Esophagus mucosa (tissue), 1 donor: Measurements from ENCODE around the gene JAK3. TPM values are rescaled to one million over a fixed set of nuclear protein-coding genes. Genes with fewer than 3 reads are reported as not detected.
"Not testable (repeated sequence)": the region's sequence is repeated elsewhere in the genome, so short reads cannot be mapped to it uniquely, and the experiment has no call there.

ENCODE experiments used
- ATAC-seq: fragments of 200-7000 bp; cut with Tn5 transposase; one replicate; pipeline ENCODE4 v1.9.1; 2020
- total RNA-seq: library from RNA; stranded (reverse); gene quantifications from one replicate; pipeline ENCODE4 v1.2.4, GENCODE V29; 2023
- donor health status: DM: yes; HTN: yes; CAD: no.

JAK3 gene
- 2.0 TPM for total RNA-seq

GRCh38 chr19:17847538-17848366, at the start of gene JAK3:
JAK3 (minus strand) TSS chr19:17847982; CDS start chr19:17844417, 3,565 bp downstream.
- peak; percentile 36 for ATAC-seq

DNA sequence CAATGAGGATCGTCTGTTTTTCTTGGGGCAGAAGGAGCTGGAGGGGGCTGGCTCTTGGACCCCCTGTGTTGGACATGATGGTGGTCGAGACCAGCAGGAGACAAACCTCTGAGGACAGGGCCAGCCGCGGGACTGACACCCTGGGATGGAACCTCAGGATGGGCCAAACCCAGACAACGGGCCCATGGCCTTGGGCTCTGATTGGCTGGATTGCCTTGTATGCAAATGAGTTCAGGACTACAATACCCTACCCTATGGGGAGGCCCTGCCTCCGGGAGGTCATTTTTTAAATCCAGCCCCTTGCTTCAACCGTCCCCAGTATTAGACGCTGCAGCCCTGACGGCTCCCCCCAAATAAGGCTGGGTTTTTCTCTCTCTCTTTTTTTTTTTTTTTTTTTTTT, 46.0 kb upstream of the JAK3 start:
- ATAC-seq = no peak

DNA sequence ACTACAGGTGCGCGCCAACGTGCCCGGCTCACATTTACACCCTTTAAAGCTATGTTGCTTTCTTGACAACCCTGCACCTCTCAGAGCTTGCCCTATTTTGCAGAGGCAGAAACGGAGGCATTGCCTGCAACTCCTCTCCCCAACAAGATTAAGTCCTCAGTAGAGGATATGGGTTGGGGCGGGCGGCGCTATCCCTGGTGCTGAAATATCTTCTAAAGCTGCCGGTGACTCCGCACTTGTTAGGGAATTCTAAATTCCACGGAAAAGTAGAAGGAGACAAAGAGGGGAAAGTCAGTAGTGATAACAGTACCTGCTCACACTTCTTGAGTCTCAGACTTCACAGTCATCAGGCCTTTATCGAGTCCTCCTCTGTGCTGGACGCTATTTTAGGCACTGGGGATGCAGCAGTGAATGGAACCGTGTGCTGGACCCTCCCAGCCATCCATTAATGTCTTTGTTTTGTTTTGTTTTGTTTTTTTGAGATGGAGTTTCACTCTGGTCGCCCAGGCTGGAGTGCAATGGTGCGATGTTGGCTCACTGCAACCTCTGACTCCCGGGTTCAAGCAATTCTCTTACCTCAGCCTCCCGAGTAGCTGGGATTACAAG, 41.9 kb upstream of the JAK3 start:
- ATAC-seq = no peak

GRCh38 chr19:17888260-17888659, 40.5 kb upstream of the JAK3 start:
- no peak for ATAC-seq

DNA sequence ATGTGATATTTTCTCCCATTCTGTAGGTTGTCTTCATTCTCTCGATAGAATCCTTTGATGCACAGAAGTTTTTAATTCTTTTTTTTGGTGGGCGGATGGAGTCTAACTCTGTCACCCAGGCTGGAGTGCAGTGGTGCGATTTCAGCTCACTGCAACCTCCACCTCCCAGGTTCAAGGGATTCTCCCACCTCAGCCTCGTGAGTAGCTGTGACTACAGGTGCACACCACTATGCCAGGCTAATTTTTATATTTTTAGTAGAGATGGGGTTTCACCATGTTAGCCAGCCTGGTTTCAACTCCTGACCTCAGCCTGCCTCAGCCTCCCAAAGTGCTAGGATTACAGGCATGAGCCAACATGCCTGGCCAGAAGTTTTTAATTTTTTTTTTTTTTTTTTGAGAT, 39.4 kb upstream of the JAK3 start:
- ATAC-seq = not testable (repeated sequence)

- ATAC-seq = no peak
These were observed 38.7 kb upstream of the JAK3 start for GRCh38 chr19:17886515-17886914.

- ATAC-seq = no peak
These were observed 36.0 kb upstream of the JAK3 start for GRCh38 chr19:17883627-17884410.

- peak; percentile 18 for ATAC-seq
These were observed 33.9 kb upstream of the JAK3 start for GRCh38 chr19:17881701-17882100.

GRCh38 chr19:17879466-17879865, 31.7 kb upstream of the JAK3 start:
- peak; percentile 21 for ATAC-seq

- ATAC-seq = no peak
These were observed 29.9 kb upstream of the JAK3 start for GRCh38 chr19:17877696-17878095.

- no peak for ATAC-seq
These were observed 27.0 kb upstream of the JAK3 start for GRCh38 chr19:17874758-17875135.

GRCh38 chr19:17873786-17874757, 26.3 kb upstream of the JAK3 start:
- peak; percentile 57 for ATAC-seq

- ATAC-seq = peak; percentile 7
These were observed 24.6 kb upstream of the JAK3 start for GRCh38 chr19:17872251-17873001.

DNA sequence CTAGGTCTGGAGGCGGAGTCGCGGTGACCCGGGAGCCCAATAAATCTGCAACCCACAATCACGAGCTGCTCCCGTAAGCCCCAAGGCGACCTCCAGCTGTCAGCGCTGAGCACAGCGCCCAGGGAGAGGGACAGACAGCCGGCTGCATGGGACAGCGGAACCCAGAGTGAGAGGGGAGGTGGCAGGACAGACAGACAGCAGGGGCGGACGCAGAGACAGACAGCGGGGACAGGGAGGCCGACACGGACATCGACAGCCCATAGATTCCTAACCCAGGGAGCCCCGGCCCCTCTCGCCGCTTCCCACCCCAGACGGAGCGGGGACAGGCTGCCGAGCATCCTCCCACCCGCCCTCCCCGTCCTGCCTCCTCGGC, 24.1 kb upstream of the JAK3 start, which contains the start of gene SLC5A5:
Gene SLC5A5, plus strand, starts transcription at position 68 of the 373 bp plus-strand sequence. CDS start 375 bp downstream, outside the sequence.
- no peak for ATAC-seq

DNA sequence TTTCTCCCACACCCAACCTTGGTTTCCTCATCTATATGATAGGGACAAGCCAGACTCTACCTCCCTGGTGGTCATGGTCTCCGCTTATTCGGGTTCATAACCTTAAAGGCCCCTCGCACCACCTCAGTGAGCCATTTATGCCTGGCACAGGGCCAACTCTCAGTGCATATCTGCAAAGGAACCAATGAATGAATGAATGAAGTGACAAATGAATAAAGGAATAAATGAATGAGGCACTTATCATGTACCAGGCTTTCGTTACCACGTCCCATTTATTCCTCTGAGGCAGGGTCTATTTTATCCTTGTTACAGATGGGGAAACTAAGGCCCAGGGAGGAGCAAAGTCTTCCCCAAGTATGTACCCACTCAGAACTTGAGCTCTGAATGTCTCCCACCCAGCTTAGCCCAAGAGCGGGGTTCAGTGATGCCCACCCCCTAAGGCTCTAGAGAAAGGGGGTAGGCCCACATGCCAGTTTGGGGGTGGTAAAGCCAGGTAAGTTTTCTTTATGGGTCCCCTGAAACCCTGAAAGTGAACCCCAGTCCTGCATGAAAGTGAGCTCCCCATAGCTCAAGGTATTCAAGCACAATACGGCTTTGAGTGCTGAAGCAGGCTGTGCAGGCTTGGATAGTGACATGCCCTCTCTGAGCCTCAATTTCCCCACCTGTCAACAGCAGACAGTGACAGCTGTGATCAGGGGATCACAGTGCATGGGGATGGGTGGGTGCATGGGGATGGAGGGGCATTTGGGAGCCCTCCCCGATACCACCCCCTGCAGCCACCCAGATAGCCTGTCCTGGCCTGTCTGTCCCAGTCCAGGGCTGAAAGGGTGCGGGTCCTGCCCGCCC, 23.5 kb upstream of the JAK3 start:
- no peak for ATAC-seq

- no peak for ATAC-seq
These were observed 21.4 kb upstream of the JAK3 start for GRCh38 chr19:17869114-17869608.

DNA sequence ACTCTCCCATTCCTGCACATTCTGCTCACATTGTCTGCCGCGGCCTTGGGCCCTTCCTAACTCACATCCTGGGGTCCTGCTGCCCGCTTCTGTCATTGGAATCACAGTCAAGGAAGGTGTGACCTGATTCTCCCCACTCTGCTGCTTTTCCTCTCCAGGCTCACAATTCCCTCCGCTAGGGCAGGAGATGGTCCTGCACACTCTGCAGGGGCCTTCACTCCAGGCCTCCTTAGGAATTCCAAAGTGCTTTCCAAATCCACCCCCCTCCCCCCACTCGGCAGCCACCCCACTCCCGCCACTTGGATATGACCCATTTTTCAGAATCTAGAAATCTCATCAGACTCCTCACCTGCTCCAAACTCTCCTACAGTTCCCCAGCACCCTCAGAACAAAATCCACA, 20.9 kb upstream of the JAK3 start:
- no peak for ATAC-seq

DNA sequence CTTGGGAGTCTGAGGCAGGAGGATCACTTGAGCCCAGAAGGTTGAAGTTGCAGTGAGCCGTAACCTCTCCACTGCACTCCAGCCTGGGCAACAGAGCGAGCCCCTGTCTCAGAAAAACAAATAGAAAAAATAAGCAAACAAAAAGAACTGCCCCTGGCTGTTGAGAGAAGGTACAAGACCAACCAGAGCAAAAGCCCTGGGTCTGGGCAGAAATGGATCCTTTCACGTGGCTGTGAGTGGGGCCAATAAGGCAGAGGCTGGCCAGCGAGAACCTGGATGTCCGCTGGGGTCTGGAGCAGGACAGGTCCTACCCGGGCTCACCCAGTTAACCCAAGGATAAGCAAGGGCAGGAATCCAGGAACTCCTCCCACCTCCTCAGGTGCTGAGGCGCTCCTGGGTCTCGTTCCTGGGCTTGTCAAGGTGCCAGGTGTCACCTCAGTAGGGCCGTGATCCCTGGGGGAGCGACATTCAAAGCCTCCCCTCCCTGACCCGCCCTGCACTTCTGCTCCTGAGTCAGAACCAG, 19.2 kb upstream of the JAK3 start:
- ATAC-seq = peak; percentile 1

GRCh38 chr19:17866312-17866963, 18.7 kb upstream of the JAK3 start:
- ATAC-seq = no peak
